OCI-LY7 (cell line): Measurements from ENCODE around the gene HOXB3. TPM values are rescaled to one million over a fixed set of nuclear protein-coding genes. Genes with fewer than 3 reads are reported as not detected.

Source experiments
- BruUV-seq: library from RNA; stranded (reverse); fragments of 400-500 nt; replicated peaks from 2 replicates; lab custom pipeline; 2021; lab: Mats Ljungman, UMichigan
- CTCF ChIA-PET: fragments of 300-600 bp; sonication (Branson Sonifier 250); formaldehyde crosslinking; loops from one replicate; lab custom pipeline; 2022; ENCODE audit warnings: antibody characterized with exemption; ENCODE audit not compliant: unreplicated experiment; lab: Charles Lee
- POLR2A ChIA-PET: fragments of 300-600 bp; sonication (Branson Sonifier 250); formaldehyde crosslinking; loops from one replicate; lab custom pipeline; 2022; ENCODE audit warnings: antibody characterized with exemption; lab: Charles Lee
- DNase-seq: peaks from one replicate; pipeline ENCODE4 v3.0.0-alpha.2; 2015; ENCODE audit warnings: low spot score
- H2AFZ ChIP-seq: fragments of 200-600 bp; sonication (generic), shearing (Covaris generic); 2 replicates; pipeline ENCODE4 v1.6.1; 2014; ENCODE audit warnings: mild to moderate bottlenecking, antibody characterized with exemption, low read length, moderate library complexity
- H3K27ac ChIP-seq: fragments of 200-600 bp; sonication (generic); 2 replicates; pipeline ENCODE4 v1.5.1; 2014; ENCODE audit warnings: mixed run types, low read depth, mild to moderate bottlenecking, moderate library complexity, low read length, inconsistent platforms; ENCODE audit not compliant: poor library complexity, severe bottlenecking
- H3K36me3 ChIP-seq: fragments of 200-600 bp; sonication (generic); 2 replicates; pipeline ENCODE4 v1.6.1; 2014; ENCODE audit warnings: mild to moderate bottlenecking, antibody characterized with exemption, low read length, moderate library complexity, mixed read lengths; ENCODE audit not compliant: insufficient read depth
- H3K4me1 ChIP-seq: fragments of 200-600 bp; sonication (generic); 2 replicates; pipeline ENCODE4 v1.5.1; 2014; ENCODE audit warnings: mild to moderate bottlenecking, low read length; ENCODE audit not compliant: insufficient read depth, poor library complexity, severe bottlenecking
- H3K4me2 ChIP-seq: fragments of 200-600 bp; sonication (generic); 2 replicates; pipeline ENCODE4 v1.6.1; 2014; ENCODE audit warnings: mild to moderate bottlenecking, low read length
- H3K4me3 ChIP-seq: fragments of 200-600 bp; sonication (generic); 2 replicates; pipeline ENCODE4 v1.5.1; 2014; ENCODE audit warnings: mild to moderate bottlenecking, low read depth, low read length; ENCODE audit not compliant: poor library complexity, severe bottlenecking
- H3K79me2 ChIP-seq: fragments of 200-600 bp; sonication (generic); 2 replicates; pipeline ENCODE4 v1.6.1; 2016; ENCODE audit warnings: low read depth, mild to moderate bottlenecking, low read length, moderate library complexity, mixed read lengths; ENCODE audit not compliant: insufficient read depth
- H3K9me2 ChIP-seq: fragments of 200-600 bp; sonication (generic); 2 replicates; pipeline ENCODE4 v1.6.1; 2016; ENCODE audit warnings: mild to moderate bottlenecking, low read length, mixed read lengths; ENCODE audit not compliant: insufficient read depth
- H3K9me3 ChIP-seq: fragments of 200-600 bp; sonication (generic); 2 replicates; pipeline ENCODE4 v1.6.1; 2014; ENCODE audit warnings: mild to moderate bottlenecking, mixed run types, low read length, mixed read lengths
- H4K20me1 ChIP-seq: fragments of 200-600 bp; sonication (generic); 2 replicates; pipeline ENCODE4 v1.6.1; 2014; ENCODE audit warnings: mild to moderate bottlenecking, antibody characterized with exemption, low read length, moderate library complexity, mixed read lengths; ENCODE audit not compliant: insufficient read depth
- EZH2phosphoT487 ChIP-seq: fragments of 200-600 bp; sonication (generic); IDR thresholded peaks from 2 replicates; pipeline ENCODE4 v1.6.1; 2018; ENCODE audit warnings: low read depth, borderline replicate concordance, mild to moderate bottlenecking, mixed run types, antibody characterized with exemption, low read length, moderate library complexity, mixed read lengths
- intact Hi-C: fragments of 100-400 bp; cut with micrococcal nuclease; formaldehyde crosslinking; loops from one replicate; pipeline ENCODE4 v1.10.0; 2022; ENCODE audit not compliant: unreplicated experiment
- total RNA-seq, 2 experiments: library from RNA; depleted of rRNA in 1 of 2; stranded (reverse); fragments of >200 nt in 1 of 2; shearing (Covaris generic) in 1 of 2; gene quantifications; 2 replicates each; pipeline ENCODE4 v1.2.3, GENCODE V29; 2014 to 2022
- TF ChIP-seq, protein P1 (sequence below): fragments of 200-600 bp; sonication (generic); conservative IDR thresholded peaks from 2 replicates; pipeline ENCODE4 v1.5.1; 2014; ENCODE audit warnings: mild to moderate bottlenecking, antibody characterized with exemption, low read length, moderate library complexity, mixed read lengths

Gene HOXB3
- total RNA-seq, 2 experiments from 2014 or later = 7.7 to 13.0 TPM

DNA sequence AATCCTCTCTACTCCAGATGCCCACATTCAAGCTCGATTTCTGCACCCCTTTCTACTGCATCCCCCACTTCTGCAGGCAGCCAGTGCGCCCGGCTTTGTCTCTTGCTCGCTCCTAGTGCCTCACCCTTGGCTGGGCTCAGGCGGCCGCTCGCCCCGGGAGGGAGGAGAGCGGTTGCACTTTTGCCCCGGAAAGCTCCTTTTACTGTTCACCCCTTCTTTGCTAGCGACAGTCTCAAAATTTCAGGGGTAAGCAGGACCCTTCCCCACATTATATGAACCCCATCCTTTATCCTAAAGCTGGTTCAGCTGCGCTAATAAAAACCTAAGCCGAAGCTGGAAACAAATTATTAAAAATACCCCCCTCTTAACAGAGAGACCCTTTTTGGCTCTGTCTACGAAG is 2.5 kb upstream of the HOXB3 start:
- BruUV-seq = no TSS peak
- CTCF ChIA-PET = interaction anchor here (1.1 kb wide), 1 partner anchor 242 kb away, joined by 3 read pairs; no protein-coding TSS in a partner anchor

DNA sequence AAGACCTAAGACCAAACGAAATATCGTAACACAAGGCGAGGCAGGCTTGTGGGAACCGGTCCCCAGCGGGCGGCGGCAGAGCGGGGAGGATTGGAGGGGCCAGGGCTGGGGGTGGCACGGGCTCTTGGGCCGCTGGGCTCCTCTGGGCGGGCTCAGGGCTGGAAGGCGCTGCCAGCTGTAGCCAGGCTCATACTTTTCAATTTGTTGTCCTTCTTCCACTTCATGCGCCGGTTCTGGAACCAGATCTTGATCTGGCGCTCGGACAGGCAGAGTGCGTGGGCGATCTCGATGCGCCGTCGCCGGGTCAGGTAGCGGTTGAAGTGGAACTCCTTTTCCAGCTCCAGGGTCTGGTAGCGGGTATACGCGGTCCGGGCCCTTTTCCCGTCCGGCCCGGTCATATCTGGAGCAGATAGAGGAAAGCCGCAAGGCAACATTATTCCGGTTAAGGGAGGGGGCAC is 2.0 kb upstream of the HOXB3 start:
- H2AFZ ChIP-seq = no peak overlapping the region
- TF ChIP-seq, protein P1, sequence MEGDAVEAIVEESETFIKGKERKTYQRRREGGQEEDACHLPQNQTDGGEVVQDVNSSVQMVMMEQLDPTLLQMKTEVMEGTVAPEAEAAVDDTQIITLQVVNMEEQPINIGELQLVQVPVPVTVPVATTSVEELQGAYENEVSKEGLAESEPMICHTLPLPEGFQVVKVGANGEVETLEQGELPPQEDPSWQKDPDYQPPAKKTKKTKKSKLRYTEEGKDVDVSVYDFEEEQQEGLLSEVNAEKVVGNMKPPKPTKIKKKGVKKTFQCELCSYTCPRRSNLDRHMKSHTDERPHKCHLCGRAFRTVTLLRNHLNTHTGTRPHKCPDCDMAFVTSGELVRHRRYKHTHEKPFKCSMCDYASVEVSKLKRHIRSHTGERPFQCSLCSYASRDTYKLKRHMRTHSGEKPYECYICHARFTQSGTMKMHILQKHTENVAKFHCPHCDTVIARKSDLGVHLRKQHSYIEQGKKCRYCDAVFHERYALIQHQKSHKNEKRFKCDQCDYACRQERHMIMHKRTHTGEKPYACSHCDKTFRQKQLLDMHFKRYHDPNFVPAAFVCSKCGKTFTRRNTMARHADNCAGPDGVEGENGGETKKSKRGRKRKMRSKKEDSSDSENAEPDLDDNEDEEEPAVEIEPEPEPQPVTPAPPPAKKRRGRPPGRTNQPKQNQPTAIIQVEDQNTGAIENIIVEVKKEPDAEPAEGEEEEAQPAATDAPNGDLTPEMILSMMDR = no peak
- no peak for TF ChIP-seq EZH2phosphoT487
- H3K4me1 ChIP-seq = peaks cover 11% of the 10 kb centered on the region
- BruUV-seq = no TSS peak
- ChIA-PET CTCF (no interaction called here), POLR2A (interaction anchor here (0.8 kb wide), 1 partner anchor 257 kb away, joined by 3 read pairs; no protein-coding TSS in a partner anchor)
- no peak for DNase-seq
- no peak overlapping the region for H3K4me2 ChIP-seq
- H3K4me3 ChIP-seq = no peak overlapping the region
- no peaks in the 10 kb centered on the region for H3K79me2 ChIP-seq
- H4K20me1 ChIP-seq = no peaks in the 10 kb centered on the region
- no peaks in the 10 kb centered on the region for H3K9me2 ChIP-seq
- no peaks in the 10 kb centered on the region for H3K9me3 ChIP-seq
- no peaks in the 10 kb centered on the region for H3K36me3 ChIP-seq
- H3K27ac ChIP-seq = no peak overlapping the region
- intact Hi-C loops = loop anchor here (10.0 kb wide), 1 partner anchor 327 kb away; no protein-coding TSS in a partner anchor

More for the DNA sequence above, 2.5 kb upstream of the HOXB3 start:
- Histone ChIP-seq H4K20me1 (no peaks in the 10 kb centered on the region), H3K27ac (no peak overlapping the region), H3K79me2 (no peaks in the 10 kb centered on the region), H3K36me3 (no peaks in the 10 kb centered on the region), H2AFZ (no peak overlapping the region), H3K4me2 (no peak overlapping the region), H3K4me1 (peaks cover 6% of the 10 kb centered on the region), H3K9me2 (no peaks in the 10 kb centered on the region), H3K4me3 (no peak overlapping the region), H3K9me3 (no peaks in the 10 kb centered on the region)
- POLR2A ChIA-PET = no interaction called here
- intact Hi-C loops = loop anchor here (10.0 kb wide), 1 partner anchor 328 kb away; no protein-coding TSS in a partner anchor
- no peak for DNase-seq
- no peak for TF ChIP-seq EZH2phosphoT487
- TF ChIP-seq, protein P1 = no peak
